Measurements from ENCODE around the gene HIRA.
"Not testable (repeated sequence)": the region's sequence is repeated elsewhere in the genome, so short reads cannot be mapped to it uniquely, and the experiment has no call there.

HIRA gene

GRCh38 chr22:19344420-19344819, 87.1 kb downstream of the HIRA start:
- Histone ChIP-seq H3K27me3 (ENCODE audit: control insufficient read depth, insufficient read depth, low read length) (no peaks in the 10 kb centered on the region), H3K4me2 (ENCODE audit: low read length) (no peak overlapping the region), H3K36me3 (ENCODE audit: insufficient read depth, low read length) (peaks cover 31% of the 10 kb centered on the region), H3K4me3 (ENCODE audit: low read length) (no peak overlapping the region), H3K4me1 (ENCODE audit: control insufficient read depth, insufficient read depth, low read length) (no peaks in the 10 kb centered on the region), H3K9me3 (replicated peaks; ENCODE audit: low read length) (no peaks in the 10 kb centered on the region), H3K9ac (ENCODE audit: low read depth, low read length) (no peak overlapping the region)

- H3K4me3 ChIP-seq (ENCODE audit: low read length), result no peak overlapping the region
- H3K9ac ChIP-seq (ENCODE audit: low read depth, low read length), result no peak overlapping the region
- H3K36me3 ChIP-seq (ENCODE audit: insufficient read depth, low read length), result peaks cover 30% of the 10 kb centered on the region
Observed at GRCh38 chr22:19343470-19343869, 88.1 kb downstream of the HIRA start.

GRCh38 chr22:19341500-19341899, 90.0 kb downstream of the HIRA start:
- H3K9ac ChIP-seq (ENCODE audit: low read depth, low read length), result no peak overlapping the region
- no peaks in the 10 kb centered on the region for H3K4me1 ChIP-seq (ENCODE audit: control insufficient read depth, insufficient read depth, low read length)
- no peak overlapping the region for H3K4me2 ChIP-seq (ENCODE audit: low read length)
- H3K4me3 ChIP-seq (ENCODE audit: low read length), result no peak overlapping the region
- H3K9me3 ChIP-seq (replicated peaks; ENCODE audit: low read length), result no peaks in the 10 kb centered on the region
- H3K27me3 ChIP-seq (ENCODE audit: control insufficient read depth, insufficient read depth, low read length), result no peaks in the 10 kb centered on the region
- peaks cover 25% of the 10 kb centered on the region for H3K36me3 ChIP-seq (ENCODE audit: insufficient read depth, low read length)

More at GRCh38 chr22:19343470-19343869, 88.1 kb downstream of the HIRA start:
- Histone ChIP-seq H3K9me3 (replicated peaks; ENCODE audit: low read length) (no peaks in the 10 kb centered on the region), H3K4me1 (ENCODE audit: control insufficient read depth, insufficient read depth, low read length) (no peaks in the 10 kb centered on the region), H3K27me3 (ENCODE audit: control insufficient read depth, insufficient read depth, low read length) (no peaks in the 10 kb centered on the region), H3K4me2 (ENCODE audit: low read length) (no peak overlapping the region)

- no peak overlapping the region for H3K4me2 ChIP-seq (ENCODE audit: low read length)
- no peaks in the 10 kb centered on the region for H3K27me3 ChIP-seq (ENCODE audit: control insufficient read depth, insufficient read depth, low read length)
- H3K9ac ChIP-seq (ENCODE audit: low read depth, low read length), result no peak overlapping the region
- H3K4me3 ChIP-seq (ENCODE audit: low read length), result no peak overlapping the region
- no peaks in the 10 kb centered on the region for H3K9me3 ChIP-seq (replicated peaks; ENCODE audit: low read length)
- H3K4me1 ChIP-seq (ENCODE audit: control insufficient read depth, insufficient read depth, low read length), result no peaks in the 10 kb centered on the region
- peaks cover 36% of the 10 kb centered on the region for H3K36me3 ChIP-seq (ENCODE audit: insufficient read depth, low read length)
Observed at GRCh38 chr22:19337137-19337536, 94.4 kb downstream of the HIRA start.

- Histone ChIP-seq H3K27me3 (ENCODE audit: control insufficient read depth, insufficient read depth, low read length) (no peaks in the 10 kb centered on the region), H3K4me2 (ENCODE audit: low read length) (no peak overlapping the region), H3K9ac (ENCODE audit: low read depth, low read length) (no peak overlapping the region), H3K4me3 (ENCODE audit: low read length) (no peak overlapping the region), H3K9me3 (replicated peaks; ENCODE audit: low read length) (no peaks in the 10 kb centered on the region), H3K36me3 (ENCODE audit: insufficient read depth, low read length) (peaks cover 42% of the 10 kb centered on the region), H3K4me1 (ENCODE audit: control insufficient read depth, insufficient read depth, low read length) (no peaks in the 10 kb centered on the region)
Observed at GRCh38 chr22:19336133-19337075, 95.1 kb downstream of the HIRA start.

- no peaks in the 10 kb centered on the region for H3K4me1 ChIP-seq (ENCODE audit: control insufficient read depth, insufficient read depth, low read length)
- H3K36me3 ChIP-seq (ENCODE audit: insufficient read depth, low read length), result peaks cover 62% of the 10 kb centered on the region
- no peak overlapping the region for H3K4me2 ChIP-seq (ENCODE audit: low read length)
- H3K9ac ChIP-seq (ENCODE audit: low read depth, low read length), result no peak overlapping the region
- no peak overlapping the region for H3K4me3 ChIP-seq (ENCODE audit: low read length)
- H3K9me3 ChIP-seq (replicated peaks; ENCODE audit: low read length), result no peaks in the 10 kb centered on the region
- H3K27me3 ChIP-seq (ENCODE audit: control insufficient read depth, insufficient read depth, low read length), result no peaks in the 10 kb centered on the region
Observed at GRCh38 chr22:19331975-19332374, 99.6 kb downstream of the HIRA start.

GRCh38 chr22:19331474-19331873, 100.1 kb downstream of the HIRA start:
- H3K9ac ChIP-seq (ENCODE audit: low read depth, low read length), result no peak overlapping the region
- H3K4me2 ChIP-seq (ENCODE audit: low read length), result no peak overlapping the region
- H3K4me1 ChIP-seq (ENCODE audit: control insufficient read depth, insufficient read depth, low read length), result no peaks in the 10 kb centered on the region
- no peaks in the 10 kb centered on the region for H3K9me3 ChIP-seq (replicated peaks; ENCODE audit: low read length)
- H3K36me3 ChIP-seq (ENCODE audit: insufficient read depth, low read length), result peaks cover 58% of the 10 kb centered on the region
- no peaks in the 10 kb centered on the region for H3K27me3 ChIP-seq (ENCODE audit: control insufficient read depth, insufficient read depth, low read length)
- no peak overlapping the region for H3K4me3 ChIP-seq (ENCODE audit: low read length)

GRCh38 chr22:19330865-19331418, 100.6 kb downstream of the HIRA start:
- no peak overlapping the region for H3K4me3 ChIP-seq (ENCODE audit: low read length)
- H3K9ac ChIP-seq (ENCODE audit: low read depth, low read length), result no peak overlapping the region
- H3K4me1 ChIP-seq (ENCODE audit: control insufficient read depth, insufficient read depth, low read length), result peaks cover under 1% of the 10 kb centered on the region
- no peaks in the 10 kb centered on the region for H3K27me3 ChIP-seq (ENCODE audit: control insufficient read depth, insufficient read depth, low read length)
- H3K9me3 ChIP-seq (replicated peaks; ENCODE audit: low read length), result no peaks in the 10 kb centered on the region
- peaks cover 52% of the 10 kb centered on the region for H3K36me3 ChIP-seq (ENCODE audit: insufficient read depth, low read length)
- H3K4me2 ChIP-seq (ENCODE audit: low read length), result no peak overlapping the region

- not testable (repeated sequence) for H3K4me2 ChIP-seq (ENCODE audit: low read length); H3K27me3 ChIP-seq (ENCODE audit: control insufficient read depth, insufficient read depth, low read length); H3K9me3 ChIP-seq (replicated peaks; ENCODE audit: low read length); H3K9ac ChIP-seq (ENCODE audit: low read depth, low read length); H3K4me3 ChIP-seq (ENCODE audit: low read length); H3K4me1 ChIP-seq (ENCODE audit: control insufficient read depth, insufficient read depth, low read length)
- H3K36me3 ChIP-seq (ENCODE audit: insufficient read depth, low read length), result peaks cover 48% of the 10 kb centered on the region
Observed at GRCh38 chr22:19330205-19330604, 101.3 kb downstream of the HIRA start.

GRCh38 chr22:19329454-19329853, 102.1 kb downstream of the HIRA start:
- H3K9me3 ChIP-seq (replicated peaks; ENCODE audit: low read length), result no peaks in the 10 kb centered on the region
- no peak overlapping the region for H3K4me2 ChIP-seq (ENCODE audit: low read length)
- H3K9ac ChIP-seq (ENCODE audit: low read depth, low read length), result no peak overlapping the region
- peaks cover 44% of the 10 kb centered on the region for H3K36me3 ChIP-seq (ENCODE audit: insufficient read depth, low read length)
- peaks cover 13% of the 10 kb centered on the region for H3K4me1 ChIP-seq (ENCODE audit: control insufficient read depth, insufficient read depth, low read length)
- H3K27me3 ChIP-seq (ENCODE audit: control insufficient read depth, insufficient read depth, low read length), result no peaks in the 10 kb centered on the region
- H3K4me3 ChIP-seq (ENCODE audit: low read length), result no peak overlapping the region

- no peak overlapping the region for H3K9ac ChIP-seq (ENCODE audit: low read depth, low read length)
- no peaks in the 10 kb centered on the region for H3K9me3 ChIP-seq (replicated peaks; ENCODE audit: low read length)
- peak overlapping the region; percentile 16 for H3K4me3 ChIP-seq (ENCODE audit: low read length)
- peak overlapping the region; percentile 1 for H3K4me2 ChIP-seq (ENCODE audit: low read length)
- H3K27me3 ChIP-seq (ENCODE audit: control insufficient read depth, insufficient read depth, low read length), result no peaks in the 10 kb centered on the region
- H3K36me3 ChIP-seq (ENCODE audit: insufficient read depth, low read length), result peaks cover 20% of the 10 kb centered on the region
- peaks cover 13% of the 10 kb centered on the region for H3K4me1 ChIP-seq (ENCODE audit: control insufficient read depth, insufficient read depth, low read length)
Observed at GRCh38 chr22:19325296-19325948, 106.1 kb downstream of the HIRA start.

Data from skeletal muscle satellite cell (primary cell).